GM23338 (cell line): ENCODE measurements around the gene C16orf90.
A peak's percentile ranks its signal among the peaks of the same experiment; 100 is the strongest.

Experiments used
- EZH2 ChIP-seq: fragments of 200-600 bp; sonication (generic); IDR thresholded peaks from one replicate; pipeline ENCODE4 v1.8.0; 2017; ENCODE audit warnings: antibody characterized with exemption, mild to moderate bottlenecking, low read depth; ENCODE audit not compliant: unreplicated experiment
- EZH2phosphoT487 ChIP-seq: fragments of 200-600 bp; sonication (generic); IDR thresholded peaks from one replicate; pipeline ENCODE4 v1.8.1; 2018; ENCODE audit warnings: antibody characterized with exemption; ENCODE audit not compliant: unreplicated experiment
- JUNB ChIP-seq: IDR thresholded peaks from one replicate; pipeline ENCODE4 v1.6.1; 2016; ENCODE audit warnings: antibody characterized with exemption; ENCODE audit not compliant: unreplicated experiment
- POLR2AphosphoS5 ChIP-seq: IDR thresholded peaks from 2 replicates; pipeline ENCODE4 v1.6.1; 2016; ENCODE audit warnings: antibody characterized with exemption, low read depth
- REST ChIP-seq: IDR thresholded peaks from one replicate; pipeline ENCODE4 v1.6.1; 2018; ENCODE audit warnings: antibody characterized with exemption; ENCODE audit not compliant: unreplicated experiment
- STAT1 ChIP-seq: IDR thresholded peaks from one replicate; pipeline ENCODE4 v1.6.1; 2016; ENCODE audit warnings: antibody characterized with exemption; ENCODE audit not compliant: unreplicated experiment
- TF ChIP-seq, protein P1 (sequence below), 2 experiments: fragments of 200-600 bp in 1 of 2; sonication (generic) in 1 of 2; conservative IDR thresholded peaks; 2 replicates each; pipeline versions ENCODE4 v1.5.1 to v1.6.1; 2016 to 2017; ENCODE audit warnings: antibody characterized with exemption in 2 of 2, low read depth in 2 of 2, mild to moderate bottlenecking in 2 of 2, moderate library complexity in 1 of 2

GRCh38 chr16:3520841-3521240 lies 25.6 kb upstream of the C16orf90 start:
- TF ChIP-seq POLR2AphosphoS5 (no peak), EZH2 (no peak), STAT1 (no peak), REST (no peak), EZH2phosphoT487 (no peak), JUNB (no peak)
- TF ChIP-seq, protein P1, sequence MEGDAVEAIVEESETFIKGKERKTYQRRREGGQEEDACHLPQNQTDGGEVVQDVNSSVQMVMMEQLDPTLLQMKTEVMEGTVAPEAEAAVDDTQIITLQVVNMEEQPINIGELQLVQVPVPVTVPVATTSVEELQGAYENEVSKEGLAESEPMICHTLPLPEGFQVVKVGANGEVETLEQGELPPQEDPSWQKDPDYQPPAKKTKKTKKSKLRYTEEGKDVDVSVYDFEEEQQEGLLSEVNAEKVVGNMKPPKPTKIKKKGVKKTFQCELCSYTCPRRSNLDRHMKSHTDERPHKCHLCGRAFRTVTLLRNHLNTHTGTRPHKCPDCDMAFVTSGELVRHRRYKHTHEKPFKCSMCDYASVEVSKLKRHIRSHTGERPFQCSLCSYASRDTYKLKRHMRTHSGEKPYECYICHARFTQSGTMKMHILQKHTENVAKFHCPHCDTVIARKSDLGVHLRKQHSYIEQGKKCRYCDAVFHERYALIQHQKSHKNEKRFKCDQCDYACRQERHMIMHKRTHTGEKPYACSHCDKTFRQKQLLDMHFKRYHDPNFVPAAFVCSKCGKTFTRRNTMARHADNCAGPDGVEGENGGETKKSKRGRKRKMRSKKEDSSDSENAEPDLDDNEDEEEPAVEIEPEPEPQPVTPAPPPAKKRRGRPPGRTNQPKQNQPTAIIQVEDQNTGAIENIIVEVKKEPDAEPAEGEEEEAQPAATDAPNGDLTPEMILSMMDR (conservative IDR thresholded peaks at IDR 0.05; ENCODE audit: low read depth in 2 of 2): peak in 1 of 2 experiments; percentile 21; a peak in 1 of 4 replicates
